ENCODE results near the gene MRPL34.
"Not testable (repeated sequence)": the region's sequence is repeated elsewhere in the genome, so short reads cannot be mapped to it uniquely, and the experiment has no call there.

Gene MRPL34

GRCh38 chr19:17275441-17276175 lies 30.1 kb upstream of the MRPL34 start:
- H3K27me3 Mint-ChIP-seq = no peaks in the 10 kb centered on the region
- no peaks in the 10 kb centered on the region for H3K36me3 Mint-ChIP-seq
- H3K27ac Mint-ChIP-seq = no peak overlapping the region
- H3K9me3 Mint-ChIP-seq (ENCODE audit: low read depth) = no peaks in the 10 kb centered on the region
- H3K4me3 Mint-ChIP-seq = no peak overlapping the region
- no peaks in the 10 kb centered on the region for H3K4me1 Mint-ChIP-seq (ENCODE audit: low read depth)

- Mint-ChIP-seq H3K36me3 (no peaks in the 10 kb centered on the region), H3K27ac (no peak overlapping the region), H3K4me1 (ENCODE audit: low read depth) (peaks cover 6% of the 10 kb centered on the region), H3K27me3 (no peaks in the 10 kb centered on the region), H3K9me3 (ENCODE audit: low read depth) (no peaks in the 10 kb centered on the region), H3K4me3 (no peak overlapping the region)
Observed at GRCh38 chr19:17279436-17279835, 26.2 kb upstream of the MRPL34 start.

DNA sequence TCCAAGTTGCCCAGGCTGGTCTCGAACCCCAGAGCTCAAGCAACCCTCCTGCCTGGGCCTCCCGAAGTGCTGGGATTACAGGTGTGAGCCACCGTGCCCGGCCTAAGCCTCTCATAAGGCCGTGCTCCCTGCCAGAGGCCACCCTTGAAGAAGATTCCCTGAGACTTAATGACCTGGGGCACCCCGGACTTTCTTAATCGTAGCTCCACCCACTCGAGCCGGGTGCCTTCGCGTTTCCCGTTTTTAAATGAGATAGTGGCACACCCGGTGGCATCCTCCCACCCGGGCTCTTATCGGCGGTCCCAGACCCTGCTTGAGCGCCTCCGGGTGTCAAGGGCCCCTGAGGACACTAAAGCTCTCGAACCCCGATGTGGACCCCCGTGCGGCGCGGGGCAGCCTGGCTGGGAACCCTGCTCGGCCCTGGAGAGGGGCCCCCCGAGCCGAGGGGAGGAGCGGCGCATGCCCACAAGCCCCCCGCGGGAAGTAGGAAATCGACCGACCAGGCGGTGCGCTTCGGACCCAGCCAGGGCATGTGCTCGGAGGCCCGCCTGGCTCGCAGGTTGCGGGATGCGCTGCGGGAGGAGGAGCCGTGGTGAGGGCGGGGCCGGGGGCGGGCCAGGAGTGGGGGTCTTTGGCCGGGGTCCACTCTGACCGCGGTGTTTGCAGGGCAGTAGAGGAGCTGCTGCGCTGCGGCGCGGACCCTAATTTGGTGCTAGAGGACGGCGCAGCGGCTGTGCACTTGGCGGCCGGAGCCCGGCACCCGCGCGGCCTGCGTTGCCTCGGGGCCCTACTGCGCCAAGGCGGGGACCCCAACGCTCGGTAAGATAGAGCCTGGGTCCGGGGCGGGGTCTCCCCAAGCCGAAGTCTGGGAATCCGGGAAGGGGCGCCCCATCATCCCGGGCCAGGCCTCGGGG lies 24.0 kb upstream of the MRPL34 start, which contains the start of gene ANKLE1:
TSS of gene ANKLE1 (plus strand) at position 511 of the 914 bp plus-strand sequence. CDS start at position 531, 20 bp downstream.
- no peaks in the 10 kb centered on the region for H3K27me3 Mint-ChIP-seq
- H3K27ac Mint-ChIP-seq = peak within 1 kb of the TSS; percentile 86
- H3K4me1 Mint-ChIP-seq (ENCODE audit: low read depth) = peaks cover 6% of the 10 kb centered on the region
- peaks cover under 1% of the 10 kb centered on the region for H3K36me3 Mint-ChIP-seq
- H3K9me3 Mint-ChIP-seq (ENCODE audit: low read depth) = no peaks in the 10 kb centered on the region
- peak within 1 kb of the TSS; percentile 87 for H3K4me3 Mint-ChIP-seq

DNA sequence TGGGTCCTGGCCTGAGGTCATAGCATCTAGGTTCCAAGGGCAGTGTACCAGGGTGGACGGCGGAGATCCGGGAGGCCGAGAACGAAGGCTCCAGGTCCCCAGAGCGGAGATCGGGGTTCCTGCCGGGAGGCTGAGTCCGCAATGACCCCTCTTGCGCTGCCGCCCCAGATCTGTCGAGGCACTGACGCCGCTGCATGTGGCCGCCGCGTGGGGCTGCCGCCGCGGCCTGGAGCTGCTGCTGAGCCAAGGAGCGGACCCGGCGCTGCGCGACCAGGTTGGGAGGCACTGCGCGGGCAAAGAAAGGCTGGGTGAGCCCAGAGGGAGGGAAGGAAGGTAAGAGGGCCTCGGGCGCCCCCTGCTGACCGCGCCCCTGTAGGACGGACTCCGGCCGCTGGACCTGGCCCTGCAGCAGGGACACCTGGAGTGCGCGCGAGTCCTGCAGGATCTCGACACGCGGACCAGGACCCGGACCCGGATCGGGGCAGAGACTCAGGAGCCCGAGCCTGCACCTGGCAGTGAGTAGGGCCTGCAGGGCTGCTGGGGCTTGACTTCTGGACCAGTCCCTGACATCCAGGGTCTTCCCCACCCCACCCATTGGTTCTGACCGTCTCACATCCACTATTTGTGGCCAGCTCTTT lies 23.1 kb upstream of the MRPL34 start:
- Mint-ChIP-seq H3K9me3 (ENCODE audit: low read depth) (no peaks in the 10 kb centered on the region), H3K27me3 (no peaks in the 10 kb centered on the region), H3K36me3 (peaks cover 3% of the 10 kb centered on the region), H3K4me3 (peak overlapping the region; percentile 87), H3K4me1 (ENCODE audit: low read depth) (peaks cover 6% of the 10 kb centered on the region), H3K27ac (peak overlapping the region; percentile 86)

DNA sequence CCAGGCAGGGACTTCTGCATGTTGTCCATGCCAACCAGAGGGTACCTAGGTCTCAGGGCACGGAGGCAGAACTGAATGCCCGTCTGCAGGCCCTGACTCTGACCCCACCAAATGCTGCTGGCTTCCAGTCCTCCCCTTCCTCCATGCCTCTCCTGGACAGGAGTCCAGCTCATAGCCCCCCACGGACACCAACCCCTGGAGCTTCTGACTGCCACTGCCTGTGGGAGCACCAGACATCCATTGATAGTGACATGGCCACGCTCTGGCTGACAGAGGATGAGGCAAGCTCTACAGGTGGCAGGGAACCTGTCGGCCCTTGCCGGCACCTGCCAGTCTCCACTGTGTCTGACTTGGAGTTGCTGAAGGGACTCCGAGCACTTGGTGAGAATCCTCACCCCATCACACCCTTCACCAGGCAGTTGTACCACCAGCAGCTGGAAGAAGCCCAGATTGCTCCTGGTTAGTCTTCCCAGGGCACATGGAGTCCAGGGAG lies 22.1 kb upstream of the MRPL34 start:
- no peaks in the 10 kb centered on the region for H3K27me3 Mint-ChIP-seq
- H3K4me1 Mint-ChIP-seq (ENCODE audit: low read depth) = peaks cover 6% of the 10 kb centered on the region
- H3K36me3 Mint-ChIP-seq = peaks cover 3% of the 10 kb centered on the region
- peak overlapping the region; percentile 76 for H3K4me3 Mint-ChIP-seq
- no peak overlapping the region for H3K27ac Mint-ChIP-seq
- H3K9me3 Mint-ChIP-seq (ENCODE audit: low read depth) = no peaks in the 10 kb centered on the region

- H3K4me1 Mint-ChIP-seq (ENCODE audit: low read depth) = peaks cover 6% of the 10 kb centered on the region
- H3K27me3 Mint-ChIP-seq = no peaks in the 10 kb centered on the region
- H3K4me3 Mint-ChIP-seq = no peak overlapping the region
- H3K36me3 Mint-ChIP-seq = peaks cover 3% of the 10 kb centered on the region
- no peaks in the 10 kb centered on the region for H3K9me3 Mint-ChIP-seq (ENCODE audit: low read depth)
- no peak overlapping the region for H3K27ac Mint-ChIP-seq
Observed at GRCh38 chr19:17285415-17286135, 20.1 kb upstream of the MRPL34 start.

GRCh38 chr19:17286263-17286662 lies 19.4 kb upstream of the MRPL34 start:
- Mint-ChIP-seq H3K27ac (no peak overlapping the region), H3K4me3 (no peak overlapping the region), H3K36me3 (peaks cover 3% of the 10 kb centered on the region), H3K9me3 (ENCODE audit: low read depth) (no peaks in the 10 kb centered on the region), H3K27me3 (no peaks in the 10 kb centered on the region), H3K4me1 (ENCODE audit: low read depth) (peaks cover 5% of the 10 kb centered on the region)

- Mint-ChIP-seq H3K4me3 (no peak overlapping the region), H3K27me3 (no peaks in the 10 kb centered on the region), H3K4me1 (ENCODE audit: low read depth) (peaks cover 4% of the 10 kb centered on the region), H3K27ac (no peak overlapping the region), H3K9me3 (ENCODE audit: low read depth) (no peaks in the 10 kb centered on the region), H3K36me3 (peaks cover 3% of the 10 kb centered on the region)
Observed at GRCh38 chr19:17286752-17287151, 18.9 kb upstream of the MRPL34 start.

GRCh38 chr19:17289489-17289888 lies 16.2 kb upstream of the MRPL34 start:
- Mint-ChIP-seq H3K4me1 (ENCODE audit: low read depth) (peaks cover 4% of the 10 kb centered on the region), H3K27me3 (no peaks in the 10 kb centered on the region), H3K36me3 (peaks cover 3% of the 10 kb centered on the region), H3K9me3 (ENCODE audit: low read depth) (no peaks in the 10 kb centered on the region), H3K27ac (no peak overlapping the region), H3K4me3 (no peak overlapping the region)

- Mint-ChIP-seq H3K4me1 (ENCODE audit: low read depth) (peaks cover 5% of the 10 kb centered on the region), H3K4me3 (peak overlapping the region; percentile 91), H3K9me3 (ENCODE audit: low read depth) (no peaks in the 10 kb centered on the region), H3K36me3 (peaks cover 2% of the 10 kb centered on the region), H3K27me3 (no peaks in the 10 kb centered on the region), H3K27ac (peak overlapping the region; percentile 89)
Observed at GRCh38 chr19:17292301-17293074, 13.2 kb upstream of the MRPL34 start.

- no peaks in the 10 kb centered on the region for H3K27me3 Mint-ChIP-seq
- peaks cover 2% of the 10 kb centered on the region for H3K36me3 Mint-ChIP-seq
- H3K27ac Mint-ChIP-seq = no peak overlapping the region
- H3K4me1 Mint-ChIP-seq (ENCODE audit: low read depth) = peaks cover 5% of the 10 kb centered on the region
- H3K4me3 Mint-ChIP-seq = no peak overlapping the region
- H3K9me3 Mint-ChIP-seq (ENCODE audit: low read depth) = no peaks in the 10 kb centered on the region
Observed at GRCh38 chr19:17293605-17294004, 12.1 kb upstream of the MRPL34 start.

GRCh38 chr19:17294051-17294891 lies 11.4 kb upstream of the MRPL34 start:
- Mint-ChIP-seq H3K4me1 (ENCODE audit: low read depth) (peaks cover 5% of the 10 kb centered on the region), H3K4me3 (no peak overlapping the region), H3K9me3 (ENCODE audit: low read depth) (no peaks in the 10 kb centered on the region), H3K27me3 (no peaks in the 10 kb centered on the region), H3K27ac (no peak overlapping the region), H3K36me3 (peaks cover 2% of the 10 kb centered on the region)

DNA sequence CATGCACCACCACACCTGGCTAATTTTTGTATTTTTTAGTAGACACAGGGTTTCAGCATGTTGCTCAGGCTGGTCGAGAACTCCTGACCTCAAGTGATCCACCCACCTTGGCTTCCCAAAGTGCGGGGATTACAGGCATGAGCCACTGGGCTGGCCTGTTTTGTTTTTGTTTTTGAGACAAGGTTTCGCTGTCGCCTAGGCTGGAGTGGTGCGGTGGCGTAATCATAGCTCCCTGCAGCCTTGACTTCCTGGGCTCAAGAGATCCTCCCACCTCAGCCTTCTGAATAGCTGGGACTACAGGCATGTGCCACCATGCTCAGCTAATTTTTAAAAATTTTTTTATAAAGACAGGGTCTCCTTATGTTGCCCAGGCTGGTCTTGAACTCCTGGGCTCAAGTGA lies 10.1 kb upstream of the MRPL34 start:
- not testable (repeated sequence) for H3K36me3 Mint-ChIP-seq, H3K27ac Mint-ChIP-seq

More for the DNA sequence above, 10.1 kb upstream of the MRPL34 start:
- not testable (repeated sequence) for H3K4me3 Mint-ChIP-seq; H3K9me3 Mint-ChIP-seq (ENCODE audit: low read depth); H3K27me3 Mint-ChIP-seq; H3K4me1 Mint-ChIP-seq (ENCODE audit: low read depth)
